ENCODE measurements around the gene SPRED2. TPM values are rescaled to one million over a fixed set of nuclear protein-coding genes. Genes with fewer than 3 reads are reported as not detected.

SPRED2 gene
- total RNA-seq, 4 donors from 2014 or later, result 8.4 to 34.8 (median 29.7) TPM

GRCh38 chr2:65383541-65384488 is 48.6 kb downstream of the SPRED2 start:
- Histone ChIP-seq H3K27ac (peak overlapping the region; percentile 76 to 83 (median 80)), H3K9me3 (no peaks in the 10 kb centered on the region), H3K4me1 (peaks cover 26 to 63% (median 32%) of the 10 kb centered on the region in 4 donors), H3K36me3 (no peaks in the 10 kb centered on the region), H3K27me3 (no peaks in the 10 kb centered on the region), H3K4me3 (peak overlapping the region in 2 of 4 donors; percentile 5 to 10)
- intact Hi-C loops (cut with DNase I; ENCODE audit: low total_unique reads) (no loop called here), in situ Hi-C loops (cut with MboI; ENCODE audit: low pct_ligation_motif_present in 1 of 4, low pct_unique_long_range_greater_than_20kb in 1 of 4, low sequenced_read_pairs in 3 of 4) (no loop called here)
- DNase-seq, result no peak
- 64 to 71% methylated on average over 12 to 17 of the region's 17 CpGs for WGBS, 2 donors (ENCODE audit: low coverage in 1 of 2)
- TF ChIP-seq CTCF (IDR thresholded peaks at IDR 0.05) (no peak), EP300 (IDR thresholded peaks at IDR 0.05; ENCODE audit: low read depth) (no peak), POLR2A (IDR thresholded peaks at IDR 0.05) (no peak), POLR2AphosphoS5 (IDR thresholded peaks at IDR 0.05) (no peak)

DNA sequence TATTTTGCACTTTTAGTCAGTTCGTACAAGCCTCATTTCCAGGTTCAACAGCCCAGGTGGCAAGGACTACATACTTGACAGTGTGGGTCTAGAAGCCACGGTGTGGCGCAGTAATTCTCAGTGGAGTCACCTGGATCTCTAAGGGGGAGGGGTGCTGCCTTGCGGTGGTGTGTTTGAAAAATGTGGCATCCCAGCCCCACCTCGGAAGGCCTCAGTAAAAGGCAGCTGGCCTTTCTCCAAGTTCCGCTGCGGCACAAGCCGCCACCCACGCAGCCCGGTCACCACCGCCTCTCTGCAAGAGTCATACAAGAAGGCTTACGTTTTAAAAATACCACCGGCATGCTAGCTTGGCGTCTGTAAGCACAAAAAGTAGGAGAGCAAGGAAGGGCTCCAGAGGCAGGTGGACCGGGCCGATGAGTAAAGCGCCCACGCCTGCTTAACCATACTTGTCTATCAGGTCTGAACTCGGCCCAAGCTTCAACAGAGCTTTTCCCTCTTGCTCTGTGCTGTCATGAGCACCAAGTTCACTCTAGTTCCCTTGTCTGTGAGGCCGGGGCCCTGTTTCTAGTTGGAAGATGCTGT is 49.5 kb downstream of the SPRED2 start:
- H3K27me3 ChIP-seq, result no peaks in the 10 kb centered on the region
- peak overlapping the region; percentile 76 to 83 (median 80) for H3K27ac ChIP-seq
- intact Hi-C loops (cut with DNase I; ENCODE audit: low total_unique reads), result no loop called here
- 9 to 14% methylated on average over 1 to 20 of the region's 20 CpGs for WGBS, 2 donors (ENCODE audit: low coverage in 1 of 2)
- no peaks in the 10 kb centered on the region for H3K9me3 ChIP-seq
- peak; percentile 89 for DNase-seq
- in situ Hi-C loops (cut with MboI; ENCODE audit: low pct_ligation_motif_present in 1 of 4, low pct_unique_long_range_greater_than_20kb in 1 of 4, low sequenced_read_pairs in 3 of 4), result no loop called here
- peak; percentile 13 for TF ChIP-seq POLR2A (IDR thresholded peaks at IDR 0.05)
- peak in 2 of 3 donors; percentile 48 to 67 for TF ChIP-seq POLR2AphosphoS5 (IDR thresholded peaks at IDR 0.05)
- peak in 4 of 5 experiments; percentile 24 to 58 (median 38) for TF ChIP-seq CTCF (IDR thresholded peaks at IDR 0.05)
- no peak for TF ChIP-seq EP300 (IDR thresholded peaks at IDR 0.05; ENCODE audit: low read depth)
- peaks cover 26 to 72% (median 39%) of the 10 kb centered on the region in 4 donors for H3K4me1 ChIP-seq
- H3K4me3 ChIP-seq, result peak overlapping the region in 2 of 4 donors; percentile 5 to 10
- H3K36me3 ChIP-seq, result no peaks in the 10 kb centered on the region

DNA sequence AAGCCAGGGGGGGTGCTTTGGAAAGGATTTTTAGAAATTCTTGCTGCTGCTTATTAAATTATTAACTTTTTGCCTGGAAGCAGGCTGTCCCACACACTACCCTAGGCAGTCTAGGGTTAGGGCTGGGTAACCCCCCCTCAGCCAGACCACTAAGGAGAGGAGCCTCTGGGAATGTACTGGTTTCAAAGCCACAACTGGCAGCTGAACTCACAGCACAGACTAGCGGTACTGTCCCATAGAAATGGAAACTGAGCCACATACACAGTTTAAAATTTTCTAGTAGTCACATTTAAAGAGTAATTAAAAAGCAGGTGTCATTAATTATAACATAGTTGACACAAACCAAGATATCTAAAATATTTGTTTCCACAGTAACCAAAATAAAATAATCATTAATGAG is 50.1 kb downstream of the SPRED2 start:
- no peak for TF ChIP-seq POLR2AphosphoS5 (IDR thresholded peaks at IDR 0.05)
- no peak for TF ChIP-seq CTCF (IDR thresholded peaks at IDR 0.05)
- TF ChIP-seq POLR2A (IDR thresholded peaks at IDR 0.05), result no peak
- TF ChIP-seq EP300 (IDR thresholded peaks at IDR 0.05; ENCODE audit: low read depth), result no peak
- WGBS, 2 donors (ENCODE audit: low coverage in 1 of 2), result 14 to 29% methylated on average over 1 of the region's 1 CpG
- Histone ChIP-seq H3K36me3 (no peaks in the 10 kb centered on the region), H3K27me3 (no peaks in the 10 kb centered on the region), H3K9me3 (no peaks in the 10 kb centered on the region), H3K4me3 (peak overlapping the region in 1 of 4 donors; percentile 10), H3K4me1 (peaks cover 26 to 78% (median 44%) of the 10 kb centered on the region in 4 donors), H3K27ac (peak overlapping the region; percentile 76 to 83 (median 80))
- intact Hi-C loops (cut with DNase I; ENCODE audit: low total_unique reads), result no loop called here
- no peak for DNase-seq
- in situ Hi-C loops (cut with MboI; ENCODE audit: low pct_ligation_motif_present in 1 of 4, low pct_unique_long_range_greater_than_20kb in 1 of 4, low sequenced_read_pairs in 3 of 4), result no loop called here

DNA sequence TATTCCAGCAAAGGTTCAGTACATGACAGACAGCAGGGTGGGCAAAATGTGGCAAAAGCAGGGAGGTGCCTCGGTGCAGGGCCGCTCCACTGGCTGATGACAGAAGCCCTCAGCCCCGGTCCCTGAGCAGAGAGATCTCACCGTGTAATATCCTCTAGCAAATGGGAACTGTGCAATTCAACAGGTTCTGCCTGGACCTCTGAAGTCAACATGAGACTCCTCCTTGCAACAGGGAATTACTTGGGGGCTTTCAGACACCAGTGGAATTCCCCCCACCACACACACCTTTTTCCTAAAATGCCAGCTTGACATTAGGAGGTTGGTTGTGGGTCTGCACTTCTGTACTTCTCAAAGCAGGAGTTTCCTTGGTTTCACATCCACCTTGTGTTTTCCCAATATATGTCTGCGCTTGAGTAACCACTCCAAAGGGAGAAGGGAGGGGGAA is 50.8 kb downstream of the SPRED2 start:
- no peaks in the 10 kb centered on the region for H3K27me3 ChIP-seq
- in situ Hi-C loops (cut with MboI; ENCODE audit: low pct_ligation_motif_present in 1 of 4, low pct_unique_long_range_greater_than_20kb in 1 of 4, low sequenced_read_pairs in 3 of 4), result no loop called here
- intact Hi-C loops (cut with DNase I; ENCODE audit: low total_unique reads), result no loop called here
- H3K4me1 ChIP-seq, result peaks cover 26 to 82% (median 47%) of the 10 kb centered on the region in 4 donors
- H3K9me3 ChIP-seq, result no peaks in the 10 kb centered on the region
- no peaks in the 10 kb centered on the region for H3K36me3 ChIP-seq
- H3K27ac ChIP-seq, result peak overlapping the region in 3 of 4 donors; percentile 76 to 83 (median 81)
- 85% methylated on average over 5 of the region's 5 CpGs; no CpG with 5 or more reads in 1 of the 2 donors for WGBS, 2 donors (ENCODE audit: low coverage in 1 of 2)
- TF ChIP-seq POLR2A (IDR thresholded peaks at IDR 0.05), result no peak
- no peak for TF ChIP-seq POLR2AphosphoS5 (IDR thresholded peaks at IDR 0.05)
- no peak for TF ChIP-seq CTCF (IDR thresholded peaks at IDR 0.05)
- no peak for TF ChIP-seq EP300 (IDR thresholded peaks at IDR 0.05; ENCODE audit: low read depth)
- H3K4me3 ChIP-seq, result no peak overlapping the region
- no peak for DNase-seq
